Measurements from ENCODE around the gene CXCR6.

The CXCR6 gene

DNA sequence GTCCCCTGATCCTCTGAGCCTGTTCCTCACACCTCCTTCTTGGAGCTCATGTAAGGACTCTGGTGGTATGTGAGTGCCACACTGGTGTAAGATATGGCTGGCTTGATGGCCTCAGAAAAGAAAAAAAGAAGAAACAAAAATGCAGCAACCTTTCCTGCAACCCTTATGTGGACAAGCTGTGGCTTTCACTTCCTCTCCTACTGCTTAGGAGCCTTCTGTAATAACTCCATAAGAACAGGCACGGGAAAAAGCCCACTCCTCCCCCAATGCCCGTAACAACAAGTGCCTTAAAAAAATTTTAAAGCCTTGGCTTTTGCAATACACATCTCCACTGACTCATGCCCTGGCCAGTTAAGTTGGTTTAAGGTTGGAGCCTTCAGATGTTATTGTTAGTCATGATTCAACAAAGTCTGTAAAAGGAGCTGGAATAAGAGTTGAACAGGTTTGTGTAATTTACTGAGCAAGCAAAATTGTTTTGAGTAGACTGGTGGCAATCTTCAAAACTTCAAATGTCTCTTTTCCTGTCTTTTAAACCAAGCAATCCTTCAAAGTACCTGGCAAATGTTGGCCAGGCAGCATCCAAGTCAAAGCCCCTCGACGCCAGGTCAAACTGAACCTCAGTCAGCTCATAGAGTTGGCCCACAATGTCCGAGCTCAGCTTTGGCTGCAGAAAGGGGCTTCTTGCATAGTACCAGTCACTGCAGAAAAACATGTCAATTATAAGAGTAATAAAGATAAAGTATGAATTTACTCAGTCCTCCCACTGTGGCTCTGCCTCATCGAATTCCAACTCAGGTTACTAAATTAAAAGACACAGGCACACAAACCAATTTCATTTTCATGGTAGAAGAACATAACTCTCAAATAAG lies 29.5 kb downstream of the CXCR6 start:
- DNase-seq = peak; percentile 100

DNA sequence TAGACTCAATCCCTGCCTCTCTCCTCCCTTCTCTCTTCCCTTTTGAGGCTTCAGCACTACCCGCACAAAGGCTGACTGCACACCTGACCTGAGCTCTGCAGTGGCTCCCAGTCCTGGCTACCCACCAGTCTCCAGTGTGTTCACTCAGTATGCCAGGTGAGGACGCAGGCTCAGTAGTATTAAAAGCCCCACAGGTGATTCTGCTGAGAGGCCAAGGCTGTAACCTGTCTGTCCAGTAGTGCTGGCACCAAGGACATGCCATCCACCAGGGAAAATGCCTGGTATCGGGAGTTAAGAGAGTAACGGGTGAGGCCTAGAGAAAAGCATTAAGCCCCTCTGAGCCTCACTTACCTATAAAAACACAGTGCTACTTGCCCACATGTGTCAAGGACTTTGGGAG lies 31.4 kb downstream of the CXCR6 start:
- no peak for DNase-seq

- no peak for DNase-seq
Observed at GRCh38 chr3:45975686-45976085, 32.4 kb downstream of the CXCR6 start.

- DNase-seq = no peak
Observed at GRCh38 chr3:45976191-45977091, 33.2 kb downstream of the CXCR6 start.

- DNase-seq = no peak
Observed at GRCh38 chr3:45978006-45978761, 34.9 kb downstream of the CXCR6 start.

DNA sequence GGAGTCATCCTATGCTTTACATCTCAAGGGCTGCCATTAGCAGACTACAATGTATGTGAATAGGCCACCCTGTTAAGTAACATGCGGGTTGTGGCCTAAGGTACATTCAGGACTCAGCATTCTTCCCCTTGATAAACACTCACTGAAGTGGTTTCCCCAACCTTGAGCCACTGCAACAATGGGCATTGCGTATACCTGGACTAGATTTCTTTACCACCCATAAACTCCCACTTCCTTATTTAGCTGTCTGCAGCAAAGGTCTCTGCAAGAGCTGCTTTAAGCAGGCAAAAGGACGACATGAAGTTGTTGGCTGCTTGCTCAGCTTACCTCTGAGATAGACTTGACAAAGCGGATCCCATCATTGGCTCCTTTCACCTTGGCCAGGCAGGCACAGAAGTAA lies 36.1 kb downstream of the CXCR6 start:
- no peak for DNase-seq

DNA sequence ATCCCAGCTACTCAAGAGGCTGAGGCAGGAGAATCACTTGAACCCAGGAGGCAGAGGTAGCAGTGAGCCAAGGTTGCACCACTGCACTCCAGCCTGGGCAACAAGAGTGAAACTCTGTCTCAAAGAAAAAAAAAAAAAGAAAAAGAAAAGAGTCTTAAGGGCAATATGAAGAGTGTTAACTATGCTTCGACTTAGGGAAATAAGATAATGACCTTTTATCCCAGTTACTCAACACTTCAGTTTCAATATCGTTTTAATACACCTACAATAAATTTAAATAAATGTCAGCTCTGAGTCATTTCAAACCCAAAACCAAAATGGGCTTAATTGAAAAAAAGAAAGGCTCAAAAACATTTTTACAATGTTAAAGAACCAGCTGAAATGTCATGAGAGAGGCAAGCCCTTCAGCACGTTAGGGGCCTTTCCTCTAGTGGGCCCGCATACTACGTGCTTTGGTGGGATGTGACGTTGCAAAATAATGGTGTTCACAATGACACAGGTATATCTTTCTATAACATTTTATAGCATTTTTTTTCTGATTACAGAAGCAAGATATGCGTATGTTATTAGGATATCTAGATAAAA lies 37.1 kb downstream of the CXCR6 start:
- DNase-seq = no peak

DNA sequence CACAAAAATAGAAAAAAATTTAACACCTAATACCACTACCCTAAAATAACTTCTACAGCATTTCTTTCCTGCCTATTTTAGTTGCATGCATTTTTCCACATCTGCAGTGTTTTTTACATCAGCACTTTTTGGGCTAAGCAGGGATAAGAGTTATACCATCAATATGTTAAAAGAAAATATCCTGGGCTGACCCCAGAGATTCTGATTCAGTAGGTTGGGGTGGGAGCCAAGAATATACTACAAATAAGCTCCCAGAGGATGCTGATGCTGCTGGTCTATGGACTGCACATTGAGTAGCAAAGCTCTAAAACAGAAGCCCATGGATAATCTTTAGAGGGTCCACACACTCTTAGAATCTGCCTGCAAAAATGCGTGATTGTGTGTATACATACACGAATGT lies 37.6 kb downstream of the CXCR6 start:
- no peak for DNase-seq

- DNase-seq = no peak
Observed at GRCh38 chr3:45981346-45982074, 38.2 kb downstream of the CXCR6 start.

DNA sequence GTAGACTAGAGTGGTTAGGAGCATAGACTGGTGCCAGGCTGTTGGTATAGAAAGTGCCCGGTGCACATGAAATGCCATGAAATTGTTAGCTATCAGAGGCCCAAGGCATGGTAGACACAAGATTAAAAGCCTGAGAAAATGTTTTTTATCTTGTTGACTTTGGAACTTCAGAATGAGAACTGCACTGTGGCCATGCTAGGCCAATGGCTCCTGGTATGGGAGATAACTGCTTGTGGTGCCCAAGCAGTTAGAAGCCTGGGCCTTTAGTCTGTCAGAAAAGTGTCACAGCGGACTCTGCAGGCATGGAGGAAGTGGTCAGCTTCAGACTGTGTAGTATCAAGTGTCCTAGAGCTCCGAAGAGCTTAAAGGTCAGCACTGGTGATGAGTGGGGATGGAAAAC lies 40.5 kb downstream of the CXCR6 start:
- no peak for DNase-seq

- no peak for DNase-seq
Observed at GRCh38 chr3:45984331-45985312, 41.4 kb downstream of the CXCR6 start.

DNA sequence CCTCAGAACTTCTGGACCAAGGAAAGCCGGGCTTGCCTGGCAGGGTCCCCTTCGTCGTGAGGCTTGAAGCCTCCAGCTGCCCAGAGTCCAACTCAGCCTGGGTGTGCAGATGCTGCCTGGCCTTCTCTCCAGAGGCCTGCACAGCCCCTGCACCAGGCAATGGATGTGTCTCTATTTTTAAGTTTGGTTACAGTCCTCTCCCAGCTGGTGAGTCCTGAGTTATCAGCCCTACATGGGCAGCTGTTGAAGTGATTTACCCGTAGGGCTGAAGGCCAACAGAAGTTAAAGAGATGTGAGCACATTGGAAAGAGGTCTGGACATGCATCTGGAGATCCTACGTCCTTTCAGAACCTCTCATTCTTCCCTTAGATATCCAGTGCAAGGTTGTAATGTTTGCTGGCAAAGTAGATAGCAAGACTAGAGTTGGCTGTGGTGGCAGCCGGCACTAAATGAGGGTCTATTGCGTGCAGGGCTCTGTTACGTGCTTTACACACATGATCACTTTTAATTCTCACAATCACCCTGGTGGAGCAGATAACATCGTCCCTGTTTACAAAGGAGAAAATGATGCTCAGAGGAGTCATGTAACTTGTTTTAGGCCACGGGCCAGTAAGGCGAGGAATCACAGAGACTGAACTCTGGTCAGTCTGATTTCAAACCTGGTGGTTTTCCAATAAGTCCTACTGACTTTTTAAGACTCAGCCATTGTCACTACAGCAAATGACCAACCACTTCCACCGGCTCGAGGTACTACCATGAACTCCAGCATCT lies 42.5 kb downstream of the CXCR6 start:
- no peak for DNase-seq

DNA sequence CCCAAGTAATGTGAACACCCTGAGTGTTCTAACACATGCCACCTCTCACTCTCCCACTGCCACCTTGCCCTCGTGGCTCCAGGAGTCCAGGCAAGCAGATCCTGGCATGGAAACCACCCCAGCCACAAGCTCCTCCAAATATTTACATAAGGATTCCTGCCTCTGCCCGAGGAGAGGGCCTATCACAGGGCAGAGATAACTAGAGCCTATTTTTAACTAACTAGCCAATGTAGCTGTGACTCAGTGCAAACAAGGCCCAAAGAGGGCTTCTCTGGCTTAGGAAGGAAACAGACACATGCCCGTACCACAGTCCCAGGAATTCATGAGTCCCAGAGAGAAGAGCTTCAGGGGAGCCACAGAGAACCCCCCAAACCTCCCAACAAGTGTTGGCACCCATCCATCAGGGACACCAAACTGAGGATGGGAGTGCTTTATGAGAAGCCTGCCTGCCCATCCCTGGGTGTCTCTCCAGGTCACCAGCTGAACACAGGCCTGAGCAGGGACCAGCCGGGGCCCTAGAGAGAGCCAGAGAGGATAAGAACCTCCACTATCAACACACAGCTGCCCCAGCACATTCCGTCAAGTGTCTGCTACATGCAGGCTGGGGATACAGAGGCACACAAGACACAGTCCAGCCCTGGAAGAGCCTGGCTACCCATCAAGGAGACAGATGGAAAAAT lies 43.2 kb downstream of the CXCR6 start:
- no peak for DNase-seq

GRCh38 chr3:45987368-45988291 lies 44.4 kb downstream of the CXCR6 start:
- DNase-seq = no peak

- no peak for DNase-seq
Observed at GRCh38 chr3:45988362-45988761, 45.1 kb downstream of the CXCR6 start.

DNA sequence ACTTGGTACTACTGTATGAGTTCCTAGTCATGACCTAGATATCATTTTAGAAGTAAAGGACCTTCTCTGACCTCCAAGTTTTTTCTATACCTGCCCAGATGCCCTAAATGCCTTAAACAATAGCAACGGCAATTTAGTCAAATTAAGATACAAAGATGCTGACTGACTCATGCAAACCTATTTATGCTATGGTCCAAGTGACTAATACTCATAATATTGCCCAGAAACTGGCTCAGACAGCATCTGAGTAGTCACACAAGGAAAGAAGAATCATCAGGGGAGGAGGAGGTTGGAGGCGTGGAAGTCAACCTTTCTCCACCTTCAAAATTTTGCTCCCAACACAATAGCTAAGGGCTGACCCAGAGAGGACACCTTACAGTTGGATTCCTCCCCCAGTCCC lies 45.5 kb downstream of the CXCR6 start:
- DNase-seq = no peak

DNA sequence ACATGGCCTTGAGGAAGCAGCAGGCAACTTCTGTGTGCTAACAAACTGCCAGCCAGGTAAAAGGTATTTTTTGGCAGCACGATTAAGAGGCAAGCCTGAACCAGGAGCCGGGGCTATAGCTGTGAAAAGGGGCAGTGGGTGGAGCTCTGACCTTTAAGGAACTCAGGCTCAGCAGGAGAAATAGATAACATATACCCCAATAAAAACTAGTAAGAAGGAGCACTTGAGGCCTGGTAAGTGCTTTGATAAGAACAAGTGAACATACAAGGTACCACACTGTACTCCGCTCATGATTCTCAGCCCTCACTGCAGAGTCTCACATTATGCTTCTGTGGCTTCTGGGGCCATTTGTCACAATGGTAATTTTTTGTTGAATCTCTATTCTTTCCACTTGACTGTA lies 46.9 kb downstream of the CXCR6 start:
- DNase-seq = no peak

DNA sequence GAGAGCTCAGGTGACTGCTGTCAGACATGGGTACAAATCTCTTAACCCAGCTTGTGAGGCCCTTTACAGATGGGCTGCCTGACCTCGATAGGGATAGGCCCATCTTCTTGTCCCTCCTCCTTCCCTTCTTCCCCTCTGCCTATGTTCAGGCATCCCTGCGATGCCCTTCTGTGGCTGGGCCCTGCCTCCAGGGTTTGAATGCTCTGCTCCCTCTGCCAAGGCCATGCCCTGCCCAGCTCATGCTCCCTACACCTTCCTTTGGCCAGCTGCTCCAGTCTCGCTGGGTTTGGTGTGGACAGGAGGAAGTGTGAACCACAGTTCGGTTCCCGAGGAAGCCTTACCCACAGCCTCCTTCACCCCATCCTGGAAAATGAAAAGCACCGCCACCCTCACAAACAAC lies 48.1 kb downstream of the CXCR6 start:
- DNase-seq = no peak
